ENCODE data around the gene TUT4. TPM values are rescaled to one million over a fixed set of nuclear protein-coding genes. Genes with fewer than 3 reads are reported as not detected.

TUT4 gene
- total RNA-seq, 1 donor = 44.2 TPM

DNA sequence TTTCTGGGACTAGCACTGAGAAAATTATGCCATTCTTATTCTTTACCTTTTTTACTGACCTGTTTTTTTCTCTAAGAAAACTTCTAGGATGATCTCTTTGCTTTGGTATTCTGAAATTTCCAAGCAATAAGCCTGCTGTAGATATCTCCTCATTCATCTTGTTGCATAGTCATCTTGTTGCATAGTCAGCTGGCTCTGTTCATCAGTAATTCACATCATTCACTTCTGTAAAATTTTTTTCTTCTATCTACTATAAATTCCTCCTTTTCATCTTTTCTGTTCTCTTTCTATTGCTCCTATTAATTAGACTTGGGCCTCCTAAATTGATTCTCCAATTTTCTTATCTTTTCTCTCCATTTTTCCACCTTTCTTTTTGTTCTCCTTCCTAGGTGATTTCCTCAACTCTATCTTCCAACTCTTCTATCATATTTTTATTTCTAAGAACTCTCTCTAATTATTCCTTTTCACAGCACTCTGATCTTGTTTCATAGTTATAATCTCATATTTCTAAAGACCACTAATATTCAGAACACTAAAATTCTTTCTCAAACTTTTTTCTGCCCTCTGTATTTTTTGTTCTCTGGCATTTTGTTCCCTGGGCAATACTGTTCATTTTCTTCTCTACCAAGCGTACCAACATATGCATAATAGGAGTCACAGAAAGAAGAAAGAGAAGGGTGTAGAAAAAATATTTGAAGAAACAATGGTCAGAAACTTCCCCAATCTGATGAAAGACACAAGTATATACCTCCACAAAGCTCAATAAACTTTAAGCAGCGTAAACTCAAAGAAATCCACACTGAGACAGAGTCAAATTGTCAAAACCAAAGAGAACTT is 17.7 kb downstream of the TUT4 start:
- H3K27me3 ChIP-seq (ENCODE audit: insufficient read depth, low read length) = no peaks in the 10 kb centered on the region
- H3K4me3 ChIP-seq (ENCODE audit: insufficient read depth, low read length) = no peak overlapping the region
- H2AFZ ChIP-seq (ENCODE audit: low read length) = no peak overlapping the region
- no peaks in the 10 kb centered on the region for H3K36me3 ChIP-seq (ENCODE audit: insufficient read depth, low read length)
- H4K20me1 ChIP-seq (ENCODE audit: insufficient read depth, low read length) = peaks cover 9% of the 10 kb centered on the region
- TF ChIP-seq, protein P1, sequence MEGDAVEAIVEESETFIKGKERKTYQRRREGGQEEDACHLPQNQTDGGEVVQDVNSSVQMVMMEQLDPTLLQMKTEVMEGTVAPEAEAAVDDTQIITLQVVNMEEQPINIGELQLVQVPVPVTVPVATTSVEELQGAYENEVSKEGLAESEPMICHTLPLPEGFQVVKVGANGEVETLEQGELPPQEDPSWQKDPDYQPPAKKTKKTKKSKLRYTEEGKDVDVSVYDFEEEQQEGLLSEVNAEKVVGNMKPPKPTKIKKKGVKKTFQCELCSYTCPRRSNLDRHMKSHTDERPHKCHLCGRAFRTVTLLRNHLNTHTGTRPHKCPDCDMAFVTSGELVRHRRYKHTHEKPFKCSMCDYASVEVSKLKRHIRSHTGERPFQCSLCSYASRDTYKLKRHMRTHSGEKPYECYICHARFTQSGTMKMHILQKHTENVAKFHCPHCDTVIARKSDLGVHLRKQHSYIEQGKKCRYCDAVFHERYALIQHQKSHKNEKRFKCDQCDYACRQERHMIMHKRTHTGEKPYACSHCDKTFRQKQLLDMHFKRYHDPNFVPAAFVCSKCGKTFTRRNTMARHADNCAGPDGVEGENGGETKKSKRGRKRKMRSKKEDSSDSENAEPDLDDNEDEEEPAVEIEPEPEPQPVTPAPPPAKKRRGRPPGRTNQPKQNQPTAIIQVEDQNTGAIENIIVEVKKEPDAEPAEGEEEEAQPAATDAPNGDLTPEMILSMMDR (IDR thresholded peaks at IDR 0.05; ENCODE audit: extremely low read depth, low read depth, low read length) = no peak
- H3K4me1 ChIP-seq (ENCODE audit: insufficient read depth, low read length) = no peaks in the 10 kb centered on the region
- no peak overlapping the region for H3K27ac ChIP-seq (ENCODE audit: low read depth, low read length)
- no peaks in the 10 kb centered on the region for H3K9me3 ChIP-seq (ENCODE audit: low read depth, low read length)
- peaks cover 76% of the 10 kb centered on the region for H3K79me2 ChIP-seq (ENCODE audit: insufficient read depth, low read length)
- DNase-seq (ENCODE audit: insufficient read length, low spot score, missing footprints) = no peak
- no peak overlapping the region for H3K4me2 ChIP-seq (ENCODE audit: insufficient read depth, low read length)

DNA sequence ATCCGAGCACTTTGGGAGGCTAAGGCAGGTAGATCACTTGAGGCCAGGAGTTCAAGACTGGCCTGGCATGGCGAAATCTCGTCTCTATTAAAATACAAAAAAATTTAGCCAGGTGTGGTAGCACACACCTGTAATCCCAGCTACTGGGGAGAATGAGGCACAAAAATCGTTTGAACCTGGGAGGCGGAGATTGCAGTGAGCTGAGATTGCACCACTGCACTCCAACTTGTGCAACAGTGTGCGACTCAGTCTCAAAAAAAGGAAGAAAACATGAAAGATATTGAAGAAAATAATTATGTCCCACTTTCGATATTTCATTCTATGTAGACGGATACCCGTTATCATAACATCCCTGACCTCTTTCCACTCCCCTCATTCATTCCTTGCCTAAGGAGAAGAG is 19.2 kb downstream of the TUT4 start:
- H3K9me3 ChIP-seq (ENCODE audit: low read depth, low read length) = no peaks in the 10 kb centered on the region
- no peak overlapping the region for H3K27ac ChIP-seq (ENCODE audit: low read depth, low read length)
- DNase-seq (ENCODE audit: insufficient read length, low spot score, missing footprints) = no peak
- H3K79me2 ChIP-seq (ENCODE audit: insufficient read depth, low read length) = peaks cover 70% of the 10 kb centered on the region
- H2AFZ ChIP-seq (ENCODE audit: low read length) = no peak overlapping the region
- peaks cover 5% of the 10 kb centered on the region for H4K20me1 ChIP-seq (ENCODE audit: insufficient read depth, low read length)
- no peak overlapping the region for H3K4me2 ChIP-seq (ENCODE audit: insufficient read depth, low read length)
- TF ChIP-seq, protein P1 (IDR thresholded peaks at IDR 0.05; ENCODE audit: extremely low read depth, low read depth, low read length) = no peak
- H3K4me1 ChIP-seq (ENCODE audit: insufficient read depth, low read length) = no peaks in the 10 kb centered on the region
- H3K4me3 ChIP-seq (ENCODE audit: insufficient read depth, low read length) = no peak overlapping the region
- H3K27me3 ChIP-seq (ENCODE audit: insufficient read depth, low read length) = no peaks in the 10 kb centered on the region
- no peaks in the 10 kb centered on the region for H3K36me3 ChIP-seq (ENCODE audit: insufficient read depth, low read length)

DNA sequence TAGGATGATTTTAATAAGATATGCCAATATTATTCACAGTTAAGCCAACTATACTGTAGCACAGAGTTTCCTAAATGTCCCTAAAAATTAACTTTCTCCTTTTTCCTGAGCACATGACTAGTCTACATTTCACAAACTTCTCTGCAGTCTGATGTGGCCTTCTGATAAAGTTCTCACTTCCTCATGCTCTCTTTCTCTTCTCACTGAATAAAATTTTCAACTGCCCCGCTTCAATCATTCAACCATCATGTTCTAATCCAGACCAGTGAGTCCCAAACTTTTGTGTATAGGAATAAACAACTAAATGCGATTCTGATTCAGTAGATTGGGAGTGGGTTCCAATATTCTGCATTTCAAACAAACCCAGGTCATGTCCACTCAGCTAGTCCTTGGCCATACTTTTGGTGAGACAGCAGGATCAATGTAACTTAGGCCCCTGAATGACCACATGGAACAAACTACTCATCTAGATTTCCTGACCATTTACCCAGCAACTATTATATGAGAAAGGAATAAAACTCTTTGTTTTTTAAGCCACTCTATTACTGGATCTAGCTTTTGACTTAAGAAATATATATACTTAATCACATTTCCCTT is 20.1 kb downstream of the TUT4 start:
- H3K36me3 ChIP-seq (ENCODE audit: insufficient read depth, low read length) = no peaks in the 10 kb centered on the region
- no peak for DNase-seq (ENCODE audit: insufficient read length, low spot score, missing footprints)
- H2AFZ ChIP-seq (ENCODE audit: low read length) = no peak overlapping the region
- no peaks in the 10 kb centered on the region for H3K4me1 ChIP-seq (ENCODE audit: insufficient read depth, low read length)
- H3K27me3 ChIP-seq (ENCODE audit: insufficient read depth, low read length) = no peaks in the 10 kb centered on the region
- H3K27ac ChIP-seq (ENCODE audit: low read depth, low read length) = no peak overlapping the region
- peaks cover 64% of the 10 kb centered on the region for H3K79me2 ChIP-seq (ENCODE audit: insufficient read depth, low read length)
- no peak overlapping the region for H3K4me3 ChIP-seq (ENCODE audit: insufficient read depth, low read length)
- H4K20me1 ChIP-seq (ENCODE audit: insufficient read depth, low read length) = peaks cover 4% of the 10 kb centered on the region
- H3K4me2 ChIP-seq (ENCODE audit: insufficient read depth, low read length) = no peak overlapping the region
- TF ChIP-seq, protein P1 (IDR thresholded peaks at IDR 0.05; ENCODE audit: extremely low read depth, low read depth, low read length) = no peak
- no peaks in the 10 kb centered on the region for H3K9me3 ChIP-seq (ENCODE audit: low read depth, low read length)

DNA sequence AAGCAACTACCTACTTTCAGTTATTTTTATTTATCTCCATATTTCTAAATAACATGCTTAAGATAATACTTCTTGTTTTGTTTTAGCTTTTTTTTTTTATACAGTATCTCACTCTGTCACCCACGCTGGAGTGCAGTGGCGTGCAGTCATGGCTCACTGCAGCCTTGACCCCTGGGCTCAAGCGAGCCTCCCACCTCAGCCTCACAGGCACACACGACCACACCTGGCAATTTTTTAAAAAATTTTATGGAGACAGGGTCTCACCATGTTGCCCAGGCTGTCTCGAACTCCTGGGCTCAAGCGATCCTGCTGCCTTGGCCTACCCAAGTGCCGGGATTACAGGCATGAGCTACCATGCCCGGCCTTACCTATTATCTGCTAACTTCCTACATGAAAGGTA is 20.6 kb downstream of the TUT4 start:
- peaks cover 59% of the 10 kb centered on the region for H3K79me2 ChIP-seq (ENCODE audit: insufficient read depth, low read length)
- no peak for DNase-seq (ENCODE audit: insufficient read length, low spot score, missing footprints)

More for the DNA sequence above, 20.6 kb downstream of the TUT4 start:
- TF ChIP-seq, protein P1 (IDR thresholded peaks at IDR 0.05; ENCODE audit: extremely low read depth, low read depth, low read length) = no peak
- Histone ChIP-seq H3K4me1 (ENCODE audit: insufficient read depth, low read length) (no peaks in the 10 kb centered on the region), H3K9me3 (ENCODE audit: low read depth, low read length) (no peaks in the 10 kb centered on the region), H3K36me3 (ENCODE audit: insufficient read depth, low read length) (no peaks in the 10 kb centered on the region), H4K20me1 (ENCODE audit: insufficient read depth, low read length) (peaks cover 4% of the 10 kb centered on the region), H3K27ac (ENCODE audit: low read depth, low read length) (no peak overlapping the region), H3K4me2 (ENCODE audit: insufficient read depth, low read length) (no peak overlapping the region), H3K27me3 (ENCODE audit: insufficient read depth, low read length) (no peaks in the 10 kb centered on the region), H3K4me3 (ENCODE audit: insufficient read depth, low read length) (no peak overlapping the region), H2AFZ (ENCODE audit: low read length) (no peak overlapping the region)
